Stimulated activated CD4-positive, alpha-beta T cell treated with anti-CD3 and anti-CD28 coated beads, Interleukin-1b, Interleukin-23, amount 100 ng/mL, for 1 hour (primary cell): Measurements from ENCODE around the gene BBOF1.
"Not testable (repeated sequence)": the region's sequence is repeated elsewhere in the genome, so short reads cannot be mapped to it uniquely, and the experiment has no call there.

ENCODE experiments used
- DNase-seq, 2 donors: peaks; one replicate each; pipeline ENCODE4 v3.0.0-alpha.2; 2020; ENCODE audit warnings: low read depth in 2 of 2

BBOF1 gene

GRCh38 chr14:74085828-74086227 lies 66.7 kb downstream of the BBOF1 start:
- no peak for DNase-seq

DNA sequence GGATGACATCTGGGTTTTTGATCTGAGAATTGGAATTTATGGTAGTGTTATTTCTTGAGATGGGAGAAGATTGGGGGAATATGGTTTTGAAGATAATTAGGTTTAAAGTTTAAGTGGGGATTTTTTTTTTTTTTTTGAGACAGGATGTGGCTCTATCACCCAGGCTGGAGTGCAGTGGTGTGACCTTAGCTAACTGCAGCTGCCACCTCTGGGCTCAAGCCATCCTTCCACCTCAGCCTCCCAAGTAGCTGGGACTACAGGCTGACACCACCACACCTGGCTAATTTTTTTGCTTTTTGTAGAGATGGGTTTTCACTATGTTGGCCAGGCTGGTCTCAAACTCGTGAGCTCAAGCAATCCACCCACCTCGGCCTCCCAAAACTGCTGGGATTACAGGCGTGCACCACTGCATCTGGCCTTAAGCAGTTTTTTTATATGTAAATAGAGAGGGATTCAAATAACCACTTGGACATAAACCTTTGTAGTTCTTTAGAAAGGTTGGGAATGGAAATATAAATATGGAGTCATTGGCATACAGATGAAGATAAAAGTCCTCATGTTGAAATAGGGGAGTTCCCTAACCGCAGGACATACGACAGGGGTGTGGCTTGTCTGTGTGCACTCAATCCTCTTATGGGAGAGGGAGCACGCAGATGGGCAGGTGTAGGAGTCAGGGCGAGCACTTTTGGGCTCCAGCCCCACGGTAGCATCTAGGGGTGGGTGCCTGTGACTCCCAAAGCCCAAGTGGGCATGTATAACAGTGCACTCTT lies 70.3 kb downstream of the BBOF1 start:
- no peak for DNase-seq

- no peak for DNase-seq
These were observed 86.2 kb downstream of the BBOF1 start for GRCh38 chr14:74105381-74105780.

DNA sequence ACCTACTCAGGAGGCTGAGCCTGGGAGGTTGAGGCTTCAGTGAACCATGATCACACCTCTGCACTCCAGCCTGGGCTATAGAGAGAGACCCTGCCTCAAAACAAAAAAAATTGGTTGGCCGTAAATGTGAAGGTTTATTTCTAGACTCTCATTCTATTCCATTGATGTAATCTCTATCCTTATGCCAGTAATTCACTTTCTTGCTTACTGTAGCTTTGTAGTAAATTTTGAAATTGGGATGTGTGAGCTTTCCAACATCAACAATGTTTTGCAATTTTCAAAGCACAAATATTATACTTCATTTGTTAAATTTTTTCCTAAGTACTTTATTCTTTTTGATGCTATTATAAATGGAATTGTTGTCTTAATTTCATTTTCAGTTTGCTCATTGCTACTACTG lies 90.2 kb downstream of the BBOF1 start:
- no peak for DNase-seq

DNA sequence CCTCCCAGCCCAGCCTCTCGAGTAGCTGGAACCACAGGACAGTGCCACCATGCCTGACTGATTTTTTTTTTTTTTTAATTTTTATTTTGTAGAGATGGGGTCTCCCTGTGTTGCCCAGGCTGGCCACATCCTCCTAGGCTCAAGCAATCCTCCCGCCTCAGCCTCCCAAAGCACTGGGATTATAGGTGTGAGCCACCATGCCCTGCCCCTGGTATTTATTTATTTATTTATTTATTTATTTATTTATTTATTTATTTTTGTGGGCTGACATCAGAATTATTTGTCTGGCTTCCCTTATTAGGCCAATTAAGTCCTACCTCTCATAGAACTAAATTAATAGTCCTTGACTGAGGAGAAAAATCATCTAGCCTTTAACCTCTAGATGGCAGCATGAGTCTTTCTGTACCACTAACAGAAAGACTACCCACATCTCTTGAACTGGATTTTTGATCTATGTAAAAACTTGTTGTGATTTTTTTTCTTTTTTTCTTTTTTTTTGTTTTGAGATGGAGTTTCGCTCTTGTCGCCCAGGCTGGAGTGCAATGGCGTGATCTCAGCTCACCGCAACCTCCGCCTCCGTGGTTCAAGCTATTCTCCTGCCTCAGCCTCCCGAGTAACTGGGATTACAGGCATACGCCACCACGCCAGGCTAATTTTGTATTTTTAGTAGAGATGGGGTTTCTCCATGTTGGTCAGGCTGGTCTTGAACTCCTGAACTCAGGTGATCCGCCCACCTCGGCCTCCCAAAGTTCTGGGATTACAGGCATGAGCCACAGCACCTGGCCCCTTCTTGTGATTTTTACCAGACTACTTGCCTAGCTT lies 92.5 kb downstream of the BBOF1 start:
- DNase-seq, result not testable (repeated sequence)
